M059J (cell line): Measurements from ENCODE around the gene GABARAPL2. TPM values are rescaled to one million over a fixed set of nuclear protein-coding genes. Genes with fewer than 3 reads are reported as not detected.

ENCODE experiments used
- DNase-seq: peaks from one replicate; pipeline ENCODE4 v3.0.0-alpha.2; 2012; ENCODE audit warnings: low read depth
- total RNA-seq: library from RNA; depleted of rRNA; stranded (reverse); fragments of >200 nt; shearing (Covaris generic); gene quantifications from 2 replicates; pipeline ENCODE4 v1.2.3, GENCODE V29; 2014

GABARAPL2 gene
- total RNA-seq, 1 experiment from 2014 or later = 87.7 TPM

DNA sequence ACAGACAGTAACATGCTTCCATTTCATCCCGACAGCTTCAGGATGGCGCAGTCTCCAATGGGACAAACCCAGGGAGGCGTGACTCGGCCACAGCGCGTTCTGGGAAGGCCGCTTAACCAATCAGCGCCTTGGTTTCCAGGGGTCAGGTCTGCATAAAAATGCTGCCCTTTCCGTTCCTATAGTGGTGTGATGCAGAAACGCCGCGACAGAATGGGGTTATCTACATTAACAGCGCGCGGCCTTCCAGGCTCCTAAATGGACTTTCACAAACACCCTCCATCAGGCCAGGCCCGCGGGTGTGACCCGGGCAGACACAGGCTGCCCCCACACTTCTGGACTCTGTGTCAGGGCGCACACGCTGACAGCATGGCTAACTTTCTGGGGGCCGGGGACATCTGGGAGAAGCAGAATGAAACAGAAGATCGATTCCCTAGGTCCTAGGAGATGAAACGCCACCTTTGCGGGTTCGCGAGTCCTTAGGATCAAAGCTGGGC lies 10.9 kb upstream of the GABARAPL2 start:
- peak; percentile 91 for DNase-seq

- peak; percentile 94 for DNase-seq
These were observed 10.3 kb upstream of the GABARAPL2 start, which contains the start of gene TMEM231 for GRCh38 chr16:75555707-75556430. Gene TMEM231 (minus strand): TSS chr16:75556252. CDS start chr16:75556209, 43 bp downstream.

DNA sequence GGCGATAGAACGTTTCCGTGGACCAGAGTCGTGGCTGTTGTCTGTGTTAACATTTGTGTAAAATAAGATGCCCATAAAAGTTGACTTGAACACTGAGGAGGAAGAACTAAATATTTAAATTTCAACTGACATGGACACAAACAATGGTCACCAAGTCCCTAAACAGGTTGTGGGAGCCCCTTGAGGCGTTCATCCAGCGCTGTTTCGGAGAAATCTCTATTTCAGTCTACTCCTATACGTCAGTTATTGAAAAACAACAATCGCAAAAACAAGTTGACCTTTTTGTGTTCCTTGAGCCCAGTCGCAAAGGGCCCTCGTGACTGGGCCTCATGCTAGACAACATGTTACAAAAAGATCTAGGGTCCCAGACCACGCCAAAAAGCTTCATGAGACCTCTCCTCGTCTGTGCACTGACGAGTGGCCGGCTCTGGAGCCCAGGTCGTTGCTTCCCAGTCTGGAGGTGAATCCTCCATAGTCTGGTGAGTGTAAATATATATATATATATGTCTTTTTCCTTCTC lies 9.7 kb upstream of the GABARAPL2 start:
- no peak for DNase-seq

DNA sequence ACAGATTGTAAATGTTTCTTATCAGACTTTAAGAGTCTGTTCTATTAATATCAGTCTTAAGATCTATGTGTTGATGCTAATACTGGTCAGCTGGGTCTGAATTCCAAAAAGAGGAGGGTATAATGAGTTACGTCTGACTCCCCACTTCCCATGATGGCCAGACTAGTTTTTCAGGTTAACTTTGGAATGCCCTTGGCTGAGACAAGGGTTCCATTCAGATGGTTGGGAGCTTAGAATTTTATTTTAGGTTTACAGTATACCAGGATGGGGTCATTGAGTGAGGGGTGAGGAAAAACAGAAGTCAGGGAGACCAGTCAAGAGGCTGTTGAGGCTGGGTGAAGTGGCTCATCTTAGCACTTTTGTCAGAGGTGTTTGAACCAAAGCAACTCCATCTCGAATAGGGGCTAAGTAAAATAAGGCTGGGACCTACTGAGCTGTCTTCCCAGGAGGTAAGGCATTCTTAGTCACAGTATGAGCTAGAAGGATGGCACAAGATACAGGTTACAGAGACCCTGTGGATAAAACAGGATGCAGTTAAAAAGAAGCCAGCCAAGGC lies 7.3 kb upstream of the GABARAPL2 start:
- no peak for DNase-seq

DNA sequence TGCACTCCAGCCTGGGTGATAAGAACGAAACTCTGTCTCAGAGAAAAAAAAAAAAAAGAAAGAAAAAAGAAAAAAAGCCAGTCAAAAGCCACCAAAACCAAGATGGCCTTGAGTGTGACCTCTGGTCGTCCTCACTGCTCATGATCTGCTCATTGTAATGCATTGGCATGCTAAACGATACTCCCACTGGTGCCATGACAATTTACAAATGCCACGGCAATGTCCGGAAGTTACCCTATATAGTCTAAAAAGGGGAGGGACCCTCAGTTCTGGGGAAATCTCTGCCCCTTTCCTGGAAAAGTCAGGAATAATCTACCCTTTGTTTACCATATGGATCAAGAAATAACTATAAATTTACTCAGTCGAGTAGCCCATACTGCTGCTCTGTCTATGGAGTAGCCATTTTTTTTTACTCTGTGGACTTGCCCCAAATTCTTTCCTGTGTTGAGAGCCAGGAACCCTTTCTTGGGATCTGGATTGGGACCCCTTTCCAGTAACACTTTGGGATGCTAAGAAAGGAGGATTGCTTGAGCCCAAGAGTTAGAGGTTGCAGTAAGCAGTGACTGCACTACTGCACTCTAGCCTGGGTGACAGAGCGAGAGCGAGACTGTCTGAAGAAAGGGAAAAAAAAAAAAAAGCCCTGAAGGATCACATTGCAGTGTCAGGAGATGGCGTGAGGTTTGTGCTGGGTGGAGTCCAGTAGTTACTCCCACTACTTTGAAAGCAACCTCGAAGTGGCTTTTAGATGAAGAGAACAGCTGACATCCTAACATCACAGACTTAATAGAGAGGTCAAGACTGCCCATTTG lies 6.4 kb upstream of the GABARAPL2 start:
- DNase-seq = peak; percentile 55

DNA sequence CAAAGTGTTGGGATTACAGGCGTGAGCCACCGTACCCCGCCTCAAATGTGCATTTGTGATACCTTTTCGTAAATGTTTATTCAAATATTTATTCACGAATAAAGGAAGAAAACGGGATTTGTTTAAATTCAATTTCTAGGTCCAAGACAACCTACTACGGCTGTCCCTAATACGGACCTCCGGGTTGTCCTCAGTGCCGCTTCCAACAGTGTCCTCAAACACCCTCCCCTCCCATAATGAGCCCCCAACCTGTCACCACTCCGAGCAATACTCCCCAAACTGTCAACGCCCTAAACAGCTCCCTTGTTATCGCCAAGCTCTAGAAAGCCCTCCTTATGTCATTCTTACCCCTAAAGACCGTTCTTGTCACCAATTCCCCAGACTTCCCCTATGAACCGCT lies 539 bp upstream of the GABARAPL2 start:
- no peak for DNase-seq

DNA sequence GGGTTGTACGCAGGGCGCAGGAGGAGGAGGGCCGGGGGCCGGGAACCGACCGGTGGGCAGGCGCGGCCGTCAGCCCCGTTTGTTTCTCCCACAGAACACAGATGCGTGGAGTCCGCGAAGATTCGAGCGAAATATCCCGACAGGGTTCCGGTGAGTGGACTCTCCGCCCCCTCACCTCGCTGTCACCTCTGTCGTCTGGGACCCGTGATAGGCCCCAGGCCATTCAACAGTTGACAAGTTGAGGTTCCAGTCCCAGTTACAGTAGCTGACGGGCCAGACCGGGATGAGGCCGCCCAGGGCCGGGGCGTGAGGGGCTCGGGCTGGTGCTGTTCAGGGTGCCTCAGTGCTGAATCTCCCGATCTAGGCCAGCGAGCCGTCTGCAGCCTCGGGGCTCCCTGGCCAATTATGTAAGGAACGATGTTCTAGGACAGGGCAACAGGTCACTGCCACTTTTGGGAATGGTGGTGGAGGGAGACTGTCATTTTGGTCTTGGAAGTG lies 628 bp downstream of the GABARAPL2 start:
- DNase-seq = peak; percentile 12

GRCh38 chr16:75567911-75568310 lies 1.7 kb downstream of the GABARAPL2 start:
- no peak for DNase-seq

DNA sequence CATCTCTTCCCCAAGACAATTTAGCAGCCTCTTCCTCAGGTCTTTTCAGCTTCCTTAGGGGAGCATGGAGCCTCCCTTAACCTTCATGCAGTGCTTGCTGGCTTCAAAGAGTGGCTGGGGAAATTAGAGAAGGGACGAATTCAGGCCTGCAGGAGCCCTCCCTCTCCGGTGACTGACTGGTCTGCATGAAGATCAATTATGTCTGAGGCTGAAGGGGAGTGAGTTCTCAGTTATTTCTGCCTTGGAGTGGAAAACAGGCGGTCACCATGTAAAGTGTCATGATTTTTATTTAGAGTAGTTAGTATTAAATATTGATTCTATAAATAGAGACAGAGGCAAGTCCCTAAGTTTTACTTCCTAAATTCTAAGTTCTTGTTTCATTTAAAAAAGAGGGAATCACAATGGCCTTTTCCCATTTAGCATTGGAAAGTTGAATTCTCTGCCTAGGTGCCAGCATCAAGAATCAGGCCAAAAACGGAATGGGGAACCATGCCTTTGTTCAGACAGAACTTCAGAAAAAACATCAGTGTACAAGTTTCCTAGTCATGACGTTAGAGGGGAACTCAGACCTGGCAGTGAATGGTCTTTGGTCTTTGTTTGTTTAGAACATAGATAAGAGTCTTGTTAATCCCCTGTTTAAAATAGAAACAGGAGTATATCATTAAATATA lies 4.4 kb downstream of the GABARAPL2 start:
- no peak for DNase-seq

DNA sequence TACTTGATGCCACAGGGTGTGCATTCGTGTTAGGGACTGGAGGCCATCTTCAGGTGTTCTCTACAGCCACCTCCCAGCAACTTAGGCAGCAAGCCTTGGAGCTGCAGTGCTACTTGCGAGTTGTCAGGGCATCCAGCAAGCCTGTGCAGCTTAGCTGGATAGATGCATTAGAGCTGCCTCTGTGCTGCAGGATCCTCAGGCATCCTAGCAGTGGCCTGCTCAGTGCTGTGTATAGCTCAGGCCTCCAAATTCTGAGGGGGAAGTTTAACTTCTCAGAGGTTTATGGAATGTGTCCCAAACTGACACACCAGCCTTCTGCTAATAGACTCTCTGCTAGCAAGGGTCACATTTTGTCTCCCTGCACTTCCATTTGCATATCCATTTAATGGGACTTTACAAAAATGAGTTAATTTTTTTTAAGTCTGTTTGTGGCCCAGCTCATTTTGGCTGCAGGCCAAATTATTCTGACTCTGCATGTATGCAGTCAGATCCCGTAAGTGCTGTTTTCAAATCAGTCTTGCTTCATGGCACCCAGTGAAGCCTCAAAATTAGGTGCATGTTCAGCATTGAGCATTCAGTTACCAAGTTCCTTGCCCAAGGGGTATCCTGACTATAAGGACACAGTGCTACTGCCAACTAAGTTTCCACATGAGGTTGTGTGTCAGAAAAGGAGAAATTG lies 6.8 kb downstream of the GABARAPL2 start:
- DNase-seq = no peak

- DNase-seq = no peak
These were observed 7.8 kb downstream of the GABARAPL2 start for GRCh38 chr16:75573955-75574354.

GRCh38 chr16:75575958-75576357 lies 9.8 kb downstream of the GABARAPL2 start:
- DNase-seq = no peak

DNA sequence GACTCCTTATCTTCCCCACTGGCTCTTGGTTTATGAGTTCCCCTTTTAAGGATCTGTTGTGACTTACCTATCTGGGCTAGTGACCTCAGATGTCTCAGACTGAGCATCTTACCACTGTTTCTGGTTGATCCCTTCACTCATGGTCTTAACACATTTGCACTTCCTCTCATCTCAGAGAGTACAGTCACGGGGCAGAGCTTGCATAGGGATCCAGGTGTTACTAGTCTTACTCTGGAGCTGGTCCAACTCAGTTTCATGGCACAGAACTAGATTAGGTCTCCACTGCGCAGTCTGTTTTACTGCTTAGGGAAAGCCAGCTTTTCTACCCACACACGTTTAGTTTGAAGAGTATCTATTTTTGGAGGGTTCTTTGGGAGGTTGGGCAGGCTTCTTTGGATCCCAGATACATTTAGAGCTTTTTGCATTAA lies 10.2 kb downstream of the GABARAPL2 start:
- no peak for DNase-seq

GRCh38 chr16:75578212-75578611 lies 12.0 kb downstream of the GABARAPL2 start:
- no peak for DNase-seq

- DNase-seq = peak; percentile 25
These were observed 12.5 kb downstream of the GABARAPL2 start for GRCh38 chr16:75578725-75579124.

GRCh38 chr16:75579281-75579834 lies 13.2 kb downstream of the GABARAPL2 start:
- DNase-seq = no peak

DNA sequence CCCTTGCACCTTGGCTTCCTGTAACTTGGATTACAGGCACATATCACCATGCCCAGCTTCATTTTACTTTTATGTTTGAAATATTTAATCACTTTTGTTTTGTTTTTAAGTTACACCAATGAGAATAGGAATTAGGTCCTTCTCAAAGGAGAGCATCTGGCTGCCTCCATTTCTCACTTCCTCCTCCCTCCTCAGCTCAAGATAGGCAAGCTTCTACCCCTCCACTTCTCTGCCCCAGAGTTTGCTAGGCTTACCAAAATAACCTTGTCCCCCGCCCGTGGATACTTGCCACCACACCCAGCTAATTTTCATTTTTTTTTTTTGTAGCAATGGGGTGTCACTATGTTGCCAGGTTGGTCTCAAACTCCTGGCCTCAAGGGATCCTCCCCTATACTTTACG lies 17.9 kb downstream of the GABARAPL2 start:
- DNase-seq = no peak

- DNase-seq = no peak
These were observed 22.5 kb downstream of the GABARAPL2 start for GRCh38 chr16:75588716-75589115.

GRCh38 chr16:75589306-75589705 lies 23.1 kb downstream of the GABARAPL2 start:
- DNase-seq = no peak
